H9 (cell line): ENCODE measurements around the gene ATF3. TPM values are rescaled to one million over a fixed set of nuclear protein-coding genes. Genes with fewer than 3 reads are reported as not detected.

ENCODE experiments used
- DNase-seq: peaks from one replicate; pipeline ENCODE4 v3.0.0-alpha.2; 2017
- H2AFZ ChIP-seq: one replicate; pipeline ENCODE4 v1.6.1; 2013; ENCODE audit warnings: mild to moderate bottlenecking, low read length, control low read depth, moderate library complexity
- H2AK5ac ChIP-seq: 2 replicates; pipeline ENCODE4 v1.6.1; 2013; ENCODE audit warnings: low read length, control low read depth, mixed read lengths; ENCODE audit not compliant: insufficient read length
- H2BK120ac ChIP-seq: one replicate; pipeline ENCODE4 v1.6.1; 2013; ENCODE audit warnings: low read depth, mild to moderate bottlenecking, low read length, control low read depth, inconsistent platforms; ENCODE audit not compliant: poor library complexity, severe bottlenecking
- H2BK12ac ChIP-seq: 2 replicates; pipeline ENCODE4 v1.6.1; 2013; ENCODE audit warnings: low read length, control low read depth, mixed read lengths, low read depth; ENCODE audit not compliant: insufficient read length
- H2BK15ac ChIP-seq: 2 replicates; pipeline ENCODE4 v1.6.1; 2013; ENCODE audit warnings: low read depth, low read length, control low read depth
- H2BK20ac ChIP-seq: one replicate; pipeline ENCODE4 v1.6.1; 2013; ENCODE audit warnings: low read depth, mild to moderate bottlenecking, low read length, control low read depth, inconsistent platforms; ENCODE audit not compliant: poor library complexity, severe bottlenecking
- H2BK5ac ChIP-seq: 2 replicates; pipeline ENCODE4 v1.6.1; 2013; ENCODE audit warnings: low read length, control low read depth, mixed read lengths; ENCODE audit not compliant: insufficient read length
- H3K14ac ChIP-seq: 2 replicates; pipeline ENCODE4 v1.6.1; 2013; ENCODE audit warnings: low read length, control low read depth; ENCODE audit not compliant: insufficient read depth
- H3K18ac ChIP-seq: 2 replicates; pipeline ENCODE4 v1.6.1; 2013; ENCODE audit warnings: low read depth, mild to moderate bottlenecking, mixed read lengths, low read length, control low read depth; ENCODE audit not compliant: insufficient read length
- H3K23ac ChIP-seq: 2 replicates; pipeline ENCODE4 v1.6.1; 2013; ENCODE audit warnings: low read length, control low read depth, mixed read lengths, low read depth; ENCODE audit not compliant: insufficient read length
- H3K23me2 ChIP-seq: 2 replicates; pipeline ENCODE4 v1.6.1; 2013; ENCODE audit warnings: low read depth, mild to moderate bottlenecking, mixed read lengths, low read length, control low read depth; ENCODE audit not compliant: insufficient read length, poor library complexity, severe bottlenecking
- H3K27ac ChIP-seq: 2 replicates; pipeline ENCODE4 v1.5.1; 2013; ENCODE audit warnings: low read length, control low read depth, mixed read lengths, low read depth; ENCODE audit not compliant: insufficient read length
- H3K27me3 ChIP-seq: 2 replicates; pipeline ENCODE4 v1.6.1; 2013; ENCODE audit warnings: low read length, control low read depth, inconsistent platforms; ENCODE audit not compliant: insufficient read depth
- H3K4ac ChIP-seq: 2 replicates; pipeline ENCODE4 v1.6.1; 2013; ENCODE audit warnings: low read depth, mild to moderate bottlenecking, control low read depth, inconsistent platforms, low read length, moderate library complexity
- H3K4me1 ChIP-seq: 2 replicates; pipeline ENCODE4 v1.6.1; 2013; ENCODE audit warnings: low read length, control low read depth, inconsistent platforms; ENCODE audit not compliant: insufficient read depth
- H3K4me2 ChIP-seq: 2 replicates; pipeline ENCODE4 v1.6.1; 2013; ENCODE audit warnings: low read length, control low read depth, mixed read lengths; ENCODE audit not compliant: insufficient read length, insufficient read depth
- H3K56ac ChIP-seq: 2 replicates; pipeline ENCODE4 v1.6.1; 2013; ENCODE audit warnings: low read depth, mild to moderate bottlenecking, mixed read lengths, low read length, control low read depth; ENCODE audit not compliant: insufficient read length
- H3K79me1 ChIP-seq: 2 replicates; pipeline ENCODE4 v1.6.1; 2013; ENCODE audit warnings: low read depth, mild to moderate bottlenecking, moderate library complexity, low read length, control low read depth, inconsistent platforms; ENCODE audit not compliant: insufficient read depth, poor library complexity, severe bottlenecking
- H3K79me2 ChIP-seq: 2 replicates; pipeline ENCODE4 v1.6.1; 2013; ENCODE audit warnings: low read length, control low read depth, inconsistent platforms; ENCODE audit not compliant: insufficient read depth
- H3K9ac ChIP-seq: 2 replicates; pipeline ENCODE4 v1.6.1; 2013; ENCODE audit warnings: low read length, control low read depth, mixed read lengths; ENCODE audit not compliant: insufficient read length; ENCODE audit errors: extremely low read depth
- H3K9me3 ChIP-seq: one replicate; pipeline ENCODE4 v1.6.1; 2013; ENCODE audit warnings: low read depth, low read length, inconsistent platforms; ENCODE audit not compliant: control insufficient read depth
- H3T11ph ChIP-seq: one replicate; pipeline ENCODE4 v1.6.1; 2013; ENCODE audit warnings: mild to moderate bottlenecking, low read length, control low read depth, inconsistent platforms
- H4K20me1 ChIP-seq: one replicate; pipeline ENCODE4 v1.6.1; 2013; ENCODE audit not compliant: control insufficient read depth, insufficient read length, insufficient read depth
- H4K5ac ChIP-seq: 2 replicates; pipeline ENCODE4 v1.6.1; 2013; ENCODE audit warnings: low read depth, mild to moderate bottlenecking, mixed read lengths, low read length, control low read depth; ENCODE audit not compliant: insufficient read length
- H4K8ac ChIP-seq: replicated peaks from 2 replicates; pipeline ENCODE4 v1.6.1; 2013; ENCODE audit warnings: low read length, control low read depth, mixed read lengths, low read depth; ENCODE audit not compliant: insufficient read length
- H4K91ac ChIP-seq: 2 replicates; pipeline ENCODE4 v1.6.1; 2013; ENCODE audit warnings: low read depth, mild to moderate bottlenecking, moderate library complexity, mixed read lengths, low read length, control low read depth; ENCODE audit not compliant: insufficient read length
- H3K27ac Mint-ChIP-seq, 3 experiments: 2 replicates in 2 of 3; 3 replicates in 1 of 3; pipeline ENCODE4 v1.8.0; 2020 to 2021; ENCODE audit warnings: mixed read lengths in 3 of 3, mild to moderate bottlenecking in 1 of 3, moderate library complexity in 1 of 3
- H3K27me3 Mint-ChIP-seq: 2 replicates; pipeline ENCODE4 v1.8.0; 2021; ENCODE audit warnings: low read depth, mild to moderate bottlenecking, moderate library complexity, mixed read lengths
- H3K36me3 Mint-ChIP-seq, 3 experiments: 2 replicates in 2 of 3; 3 replicates in 1 of 3; pipeline ENCODE4 v1.8.0; 2020 to 2021; ENCODE audit warnings: low read depth in 3 of 3, mixed read lengths in 3 of 3; ENCODE audit not compliant: insufficient read depth in 1 of 3
- H3K4me1 Mint-ChIP-seq, 2 experiments: 2 replicates each; pipeline ENCODE4 v1.8.0; 2020; ENCODE audit warnings: mixed read lengths in 2 of 2
- H3K4me3 Mint-ChIP-seq, 2 experiments: 2 replicates in 1 of 2; 3 replicates in 1 of 2; pipeline ENCODE4 v1.8.0; 2020 to 2021; ENCODE audit warnings: mild to moderate bottlenecking in 2 of 2, mixed read lengths in 2 of 2, moderate library complexity in 1 of 2
- H3K9me3 Mint-ChIP-seq, 2 experiments: 2 replicates in 1 of 2; 3 replicates in 1 of 2; pipeline ENCODE4 v1.8.0; 2020; ENCODE audit warnings: mild to moderate bottlenecking in 2 of 2, mixed read lengths in 2 of 2, moderate library complexity in 1 of 2
- WGBS: extraction: QIAGEN DNeasy Blood & Tissue Kit; methylation state at CpG from one replicate; pipeline ENCODE4 v1.1.7; 2013; ENCODE audit warnings: missing lambda C conversion rate, low lambda C conversion rate, mixed read lengths; ENCODE audit not compliant: insufficient read length; ENCODE audit errors: extremely low coverage; 5-methylcytosine and 5-hydroxymethylcytosine counted together
- total RNA-seq: library from RNA; stranded (reverse); gene quantifications from 2 replicates; pipeline ENCODE4 v1.2.1, GENCODE V29; 2021
- TF ChIP-seq, protein P1 (sequence below): fragments of 200-600 bp; sonication (generic); conservative IDR thresholded peaks from 3 replicates; pipeline ENCODE4 v1.8.0; 2021; ENCODE audit warnings: antibody characterized with exemption, mild to moderate bottlenecking

ATF3 gene
- total RNA-seq, 1 experiment from 2014 or later, result 14.7 TPM

DNA sequence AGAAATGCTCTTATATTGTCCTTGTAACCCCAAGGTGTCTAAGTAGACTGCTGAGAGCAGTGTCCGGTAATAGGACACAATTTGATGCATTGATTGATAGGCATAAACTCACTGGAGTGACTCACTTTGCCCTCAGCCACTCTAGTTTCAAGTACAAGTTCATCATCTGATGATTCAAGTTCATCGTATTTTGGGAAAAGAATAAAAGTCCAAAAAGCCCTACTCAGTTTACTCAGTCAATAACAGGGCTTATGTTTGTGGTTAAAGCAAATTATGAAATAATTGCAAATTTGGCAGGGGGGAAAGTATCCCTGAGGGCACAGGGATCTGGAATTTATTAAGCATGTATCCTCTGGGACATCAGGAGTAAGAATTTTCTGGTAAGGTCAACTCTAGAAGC lies 7.6 kb upstream of the ATF3 start:
- Histone ChIP-seq H3K79me2 (no peaks in the 10 kb centered on the region), H4K20me1 (no peaks in the 10 kb centered on the region), H3K79me1 (no peaks in the 10 kb centered on the region), H3K27me3 (peaks cover 8% of the 10 kb centered on the region; the same call in 1 of the 2 replicates), H2BK120ac (no peak overlapping the region), H2AFZ (no peak overlapping the region), H4K8ac (no peak overlapping the region), H3K4ac (no peak overlapping the region), H3K23ac (no peak overlapping the region), H2BK15ac (no peak overlapping the region), H3K14ac (no peak overlapping the region), H2BK12ac (no peak overlapping the region), H3K23me2 (no peaks in the 10 kb centered on the region), H4K91ac (no peak overlapping the region), H3K4me1 (peaks cover 4% of the 10 kb centered on the region), H4K5ac (no peak overlapping the region), H3K27ac (no peak overlapping the region), H3K4me2 (no peak overlapping the region), H3T11ph (no peak overlapping the region), H3K9me3 (no peaks in the 10 kb centered on the region), H2BK20ac (no peak overlapping the region), H3K56ac (no peak overlapping the region), H2AK5ac (no peak overlapping the region), H3K9ac (no peak overlapping the region), H2BK5ac (no peak overlapping the region), H3K18ac (no peak overlapping the region)
- Mint-ChIP-seq H3K4me1 (peaks cover 23 to 25% of the 10 kb centered on the region in 2 experiments), H3K27ac (no peak overlapping the region), H3K4me3 (no peak overlapping the region), H3K36me3 (no peaks in the 10 kb centered on the region), H3K27me3 (peaks cover 63% of the 10 kb centered on the region), H3K9me3 (no peaks in the 10 kb centered on the region)
- no CpG with 5 or more reads among the region's 2 CpGs for WGBS
- TF ChIP-seq, protein P1, sequence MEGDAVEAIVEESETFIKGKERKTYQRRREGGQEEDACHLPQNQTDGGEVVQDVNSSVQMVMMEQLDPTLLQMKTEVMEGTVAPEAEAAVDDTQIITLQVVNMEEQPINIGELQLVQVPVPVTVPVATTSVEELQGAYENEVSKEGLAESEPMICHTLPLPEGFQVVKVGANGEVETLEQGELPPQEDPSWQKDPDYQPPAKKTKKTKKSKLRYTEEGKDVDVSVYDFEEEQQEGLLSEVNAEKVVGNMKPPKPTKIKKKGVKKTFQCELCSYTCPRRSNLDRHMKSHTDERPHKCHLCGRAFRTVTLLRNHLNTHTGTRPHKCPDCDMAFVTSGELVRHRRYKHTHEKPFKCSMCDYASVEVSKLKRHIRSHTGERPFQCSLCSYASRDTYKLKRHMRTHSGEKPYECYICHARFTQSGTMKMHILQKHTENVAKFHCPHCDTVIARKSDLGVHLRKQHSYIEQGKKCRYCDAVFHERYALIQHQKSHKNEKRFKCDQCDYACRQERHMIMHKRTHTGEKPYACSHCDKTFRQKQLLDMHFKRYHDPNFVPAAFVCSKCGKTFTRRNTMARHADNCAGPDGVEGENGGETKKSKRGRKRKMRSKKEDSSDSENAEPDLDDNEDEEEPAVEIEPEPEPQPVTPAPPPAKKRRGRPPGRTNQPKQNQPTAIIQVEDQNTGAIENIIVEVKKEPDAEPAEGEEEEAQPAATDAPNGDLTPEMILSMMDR, result no peak
- no peak for DNase-seq
